Dendritic cell treated with granulocyte-macrophage colony-stimulating factor and Interleukin-4, amounts not matched to agents 40 ng/mL and 50 ng/mL, for 4 days (primary cell): Measurements from ENCODE around the gene CYP3A5.
A peak's percentile ranks its signal among the peaks of the same experiment; 100 is the strongest.
"Not testable (repeated sequence)": the region's sequence is repeated elsewhere in the genome, so short reads cannot be mapped to it uniquely, and the experiment has no call there.

Experiments
- H3K27ac Mint-ChIP-seq: one replicate; pipeline ENCODE4 v1.8.0; 2022; ENCODE audit warnings: mild to moderate bottlenecking, mixed read lengths
- H3K27me3 Mint-ChIP-seq: one replicate; pipeline ENCODE4 v1.8.0; 2022; ENCODE audit warnings: mild to moderate bottlenecking, mixed read lengths
- H3K36me3 Mint-ChIP-seq: one replicate; pipeline ENCODE4 v1.8.0; 2022; ENCODE audit warnings: low read depth, mixed read lengths
- H3K4me1 Mint-ChIP-seq: one replicate; pipeline ENCODE4 v1.8.0; 2022; ENCODE audit warnings: low read depth, mixed read lengths
- H3K4me3 Mint-ChIP-seq: one replicate; pipeline ENCODE4 v1.8.0; 2022; ENCODE audit warnings: mild to moderate bottlenecking, moderate library complexity, mixed read lengths
- H3K9me3 Mint-ChIP-seq: one replicate; pipeline ENCODE4 v1.8.0; 2022; ENCODE audit warnings: mixed read lengths
- intact Hi-C: fragments of 100-400 bp; cut with micrococcal nuclease; formaldehyde crosslinking; loops from one replicate; pipeline ENCODE4 v1.15.0; 2022

CYP3A5 gene

GRCh38 chr7:99669782-99670181 is 10.0 kb downstream of the CYP3A5 start:
- no peaks in the 10 kb centered on the region for H3K36me3 Mint-ChIP-seq
- H3K4me3 Mint-ChIP-seq: no peak overlapping the region
- no peak overlapping the region for H3K27ac Mint-ChIP-seq
- no peaks in the 10 kb centered on the region for H3K9me3 Mint-ChIP-seq
- H3K27me3 Mint-ChIP-seq: no peaks in the 10 kb centered on the region
- intact Hi-C loops: no loop called here
- peaks cover 31% of the 10 kb centered on the region for H3K4me1 Mint-ChIP-seq

- peaks cover 42% of the 10 kb centered on the region for H3K4me1 Mint-ChIP-seq
- H3K4me3 Mint-ChIP-seq: no peak overlapping the region
- H3K27me3 Mint-ChIP-seq: no peaks in the 10 kb centered on the region
- H3K27ac Mint-ChIP-seq: no peak overlapping the region
- intact Hi-C loops: no loop called here
- H3K36me3 Mint-ChIP-seq: no peaks in the 10 kb centered on the region
- no peaks in the 10 kb centered on the region for H3K9me3 Mint-ChIP-seq
Measured at GRCh38 chr7:99668541-99668940, 11.3 kb downstream of the CYP3A5 start.

- Mint-ChIP-seq H3K27ac (no peak overlapping the region), H3K4me3 (no peak overlapping the region), H3K4me1 (peaks cover 43% of the 10 kb centered on the region), H3K36me3 (no peaks in the 10 kb centered on the region), H3K27me3 (no peaks in the 10 kb centered on the region), H3K9me3 (no peaks in the 10 kb centered on the region)
- intact Hi-C loops: no loop called here
Measured at GRCh38 chr7:99667179-99667578, 12.6 kb downstream of the CYP3A5 start.

- Mint-ChIP-seq H3K4me1 (peaks cover 43% of the 10 kb centered on the region), H3K36me3 (no peaks in the 10 kb centered on the region), H3K4me3 (peak overlapping the region; percentile 34), H3K9me3 (no peaks in the 10 kb centered on the region), H3K27ac (peak overlapping the region; percentile 68), H3K27me3 (no peaks in the 10 kb centered on the region)
- intact Hi-C loops: no loop called here
Measured at GRCh38 chr7:99666013-99666395, 13.8 kb downstream of the CYP3A5 start.

- Mint-ChIP-seq H3K4me1 (peaks cover 43% of the 10 kb centered on the region), H3K27ac (peak overlapping the region; percentile 68), H3K27me3 (no peaks in the 10 kb centered on the region), H3K4me3 (peak overlapping the region; percentile 48), H3K36me3 (no peaks in the 10 kb centered on the region), H3K9me3 (no peaks in the 10 kb centered on the region)
- intact Hi-C loops: no loop called here
Measured at GRCh38 chr7:99665312-99666012, 14.3 kb downstream of the CYP3A5 start.

GRCh38 chr7:99657879-99658278 is 21.9 kb downstream of the CYP3A5 start:
- H3K4me3 Mint-ChIP-seq, H3K27me3 Mint-ChIP-seq, intact Hi-C loops, H3K4me1 Mint-ChIP-seq, H3K27ac Mint-ChIP-seq: not testable (repeated sequence)
- Mint-ChIP-seq H3K36me3 (peaks cover 15% of the 10 kb centered on the region), H3K9me3 (peaks cover 14% of the 10 kb centered on the region)

GRCh38 chr7:99654626-99655025 is 25.2 kb downstream of the CYP3A5 start:
- H3K27ac Mint-ChIP-seq: not testable (repeated sequence)

GRCh38 chr7:99653754-99654153 is 26.0 kb downstream of the CYP3A5 start:
- H3K36me3 Mint-ChIP-seq: peaks cover 18% of the 10 kb centered on the region
- no peak overlapping the region for H3K27ac Mint-ChIP-seq
- H3K27me3 Mint-ChIP-seq: no peaks in the 10 kb centered on the region
- peaks cover 14% of the 10 kb centered on the region for H3K9me3 Mint-ChIP-seq
- no peak overlapping the region for H3K4me3 Mint-ChIP-seq
- H3K4me1 Mint-ChIP-seq: peaks cover 9% of the 10 kb centered on the region
- intact Hi-C loops: no loop called here

More at GRCh38 chr7:99654626-99655025, 25.2 kb downstream of the CYP3A5 start:
- Mint-ChIP-seq H3K4me1 (peaks cover 11% of the 10 kb centered on the region), H3K9me3 (peaks cover 14% of the 10 kb centered on the region), H3K36me3 (peaks cover 18% of the 10 kb centered on the region)
- H3K4me3 Mint-ChIP-seq, intact Hi-C loops, H3K27me3 Mint-ChIP-seq: not testable (repeated sequence)

- intact Hi-C loops, H3K27ac Mint-ChIP-seq, H3K4me3 Mint-ChIP-seq, H3K27me3 Mint-ChIP-seq, H3K4me1 Mint-ChIP-seq: not testable (repeated sequence)
- Mint-ChIP-seq H3K9me3 (peaks cover 14% of the 10 kb centered on the region), H3K36me3 (peaks cover 19% of the 10 kb centered on the region)
Measured at GRCh38 chr7:99653269-99653668, 26.5 kb downstream of the CYP3A5 start.

- no peak overlapping the region for H3K27ac Mint-ChIP-seq
- H3K9me3 Mint-ChIP-seq: peaks cover 12% of the 10 kb centered on the region
- peaks cover 24% of the 10 kb centered on the region for H3K36me3 Mint-ChIP-seq
- intact Hi-C loops: no loop called here
- no peaks in the 10 kb centered on the region for H3K27me3 Mint-ChIP-seq
- H3K4me3 Mint-ChIP-seq: no peak overlapping the region
- peaks cover 5% of the 10 kb centered on the region for H3K4me1 Mint-ChIP-seq
Measured at GRCh38 chr7:99652671-99653070, 27.1 kb downstream of the CYP3A5 start.

GRCh38 chr7:99651290-99651689 is 28.5 kb downstream of the CYP3A5 start:
- no peaks in the 10 kb centered on the region for H3K27me3 Mint-ChIP-seq
- intact Hi-C loops: no loop called here
- H3K4me3 Mint-ChIP-seq: no peak overlapping the region
- H3K9me3 Mint-ChIP-seq: no peaks in the 10 kb centered on the region
- no peak overlapping the region for H3K27ac Mint-ChIP-seq
- H3K4me1 Mint-ChIP-seq: peaks cover 5% of the 10 kb centered on the region
- peaks cover 17% of the 10 kb centered on the region for H3K36me3 Mint-ChIP-seq

- Mint-ChIP-seq H3K27ac (no peak overlapping the region), H3K4me1 (peaks cover 5% of the 10 kb centered on the region), H3K9me3 (no peaks in the 10 kb centered on the region), H3K36me3 (peaks cover 33% of the 10 kb centered on the region), H3K27me3 (no peaks in the 10 kb centered on the region), H3K4me3 (no peak overlapping the region)
- intact Hi-C loops: no loop called here
Measured at GRCh38 chr7:99648843-99649242, 31.0 kb downstream of the CYP3A5 start.

GRCh38 chr7:99645590-99645989 is 34.2 kb downstream of the CYP3A5 start:
- Mint-ChIP-seq H3K9me3 (no peaks in the 10 kb centered on the region), H3K27me3 (no peaks in the 10 kb centered on the region), H3K27ac (no peak overlapping the region), H3K4me3 (no peak overlapping the region), H3K4me1 (peaks cover 19% of the 10 kb centered on the region), H3K36me3 (peaks cover 34% of the 10 kb centered on the region)
- intact Hi-C loops: no loop called here

GRCh38 chr7:99644431-99644830 is 35.4 kb downstream of the CYP3A5 start:
- H3K27me3 Mint-ChIP-seq: no peaks in the 10 kb centered on the region
- no peak overlapping the region for H3K4me3 Mint-ChIP-seq
- H3K27ac Mint-ChIP-seq: no peak overlapping the region
- H3K9me3 Mint-ChIP-seq: no peaks in the 10 kb centered on the region
- peaks cover 16% of the 10 kb centered on the region for H3K4me1 Mint-ChIP-seq
- H3K36me3 Mint-ChIP-seq: peaks cover 34% of the 10 kb centered on the region
- intact Hi-C loops: no loop called here

- H3K4me1 Mint-ChIP-seq: peaks cover 16% of the 10 kb centered on the region
- H3K4me3 Mint-ChIP-seq: no peak overlapping the region
- no peaks in the 10 kb centered on the region for H3K27me3 Mint-ChIP-seq
- peaks cover 39% of the 10 kb centered on the region for H3K36me3 Mint-ChIP-seq
- intact Hi-C loops: no loop called here
- no peaks in the 10 kb centered on the region for H3K9me3 Mint-ChIP-seq
- no peak overlapping the region for H3K27ac Mint-ChIP-seq
Measured at GRCh38 chr7:99643464-99643863, 36.3 kb downstream of the CYP3A5 start.
